ENCODE results near the gene CYP3A7.
"Not testable (repeated sequence)": the region's sequence is repeated elsewhere in the genome, so short reads cannot be mapped to it uniquely, and the experiment has no call there.

CYP3A7 gene

DNA sequence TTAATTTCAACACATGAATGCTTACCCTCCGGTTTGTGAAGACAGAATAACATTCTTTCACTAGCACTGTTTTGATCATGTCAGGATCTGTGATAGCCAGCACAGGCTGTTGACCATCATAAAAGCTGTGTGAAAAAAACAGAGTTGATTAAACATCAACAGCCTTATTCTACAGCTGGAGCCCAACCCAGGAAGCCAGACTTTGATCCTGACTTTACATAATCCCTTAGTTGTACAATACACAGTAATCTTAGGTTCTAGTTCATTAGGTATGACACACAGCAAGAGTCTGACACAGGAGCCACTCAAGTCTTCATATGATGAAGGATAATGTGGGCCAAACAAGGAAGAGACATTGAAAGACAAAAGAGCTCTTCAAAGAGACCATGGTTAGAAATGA is 37.6 kb upstream of the CYP3A7 start:
- no peak overlapping the region for H3K27ac ChIP-seq (ENCODE audit: low read length)
- H3K4me3 ChIP-seq (ENCODE audit: low read length) = no peak overlapping the region
- H3K79me2 ChIP-seq (ENCODE audit: low read length) = no peaks in the 10 kb centered on the region
- no peaks in the 10 kb centered on the region for H3K9me2 ChIP-seq (replicated peaks; ENCODE audit: insufficient read depth, low read length)
- H3K9me3 ChIP-seq (replicated peaks; ENCODE audit: insufficient read depth, low read length) = no peaks in the 10 kb centered on the region
- peaks cover 11% of the 10 kb centered on the region for H3K4me1 ChIP-seq (ENCODE audit: low read length)
- TF ChIP-seq EZH2 (optimal IDR thresholded peaks at IDR 0.05; ENCODE audit: low read depth, low read length) (no peak), EZH2phosphoT487 (IDR thresholded peaks at IDR 0.05; ENCODE audit: low read length) (no peak)
- TF ChIP-seq, protein P1, sequence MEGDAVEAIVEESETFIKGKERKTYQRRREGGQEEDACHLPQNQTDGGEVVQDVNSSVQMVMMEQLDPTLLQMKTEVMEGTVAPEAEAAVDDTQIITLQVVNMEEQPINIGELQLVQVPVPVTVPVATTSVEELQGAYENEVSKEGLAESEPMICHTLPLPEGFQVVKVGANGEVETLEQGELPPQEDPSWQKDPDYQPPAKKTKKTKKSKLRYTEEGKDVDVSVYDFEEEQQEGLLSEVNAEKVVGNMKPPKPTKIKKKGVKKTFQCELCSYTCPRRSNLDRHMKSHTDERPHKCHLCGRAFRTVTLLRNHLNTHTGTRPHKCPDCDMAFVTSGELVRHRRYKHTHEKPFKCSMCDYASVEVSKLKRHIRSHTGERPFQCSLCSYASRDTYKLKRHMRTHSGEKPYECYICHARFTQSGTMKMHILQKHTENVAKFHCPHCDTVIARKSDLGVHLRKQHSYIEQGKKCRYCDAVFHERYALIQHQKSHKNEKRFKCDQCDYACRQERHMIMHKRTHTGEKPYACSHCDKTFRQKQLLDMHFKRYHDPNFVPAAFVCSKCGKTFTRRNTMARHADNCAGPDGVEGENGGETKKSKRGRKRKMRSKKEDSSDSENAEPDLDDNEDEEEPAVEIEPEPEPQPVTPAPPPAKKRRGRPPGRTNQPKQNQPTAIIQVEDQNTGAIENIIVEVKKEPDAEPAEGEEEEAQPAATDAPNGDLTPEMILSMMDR (IDR thresholded peaks at IDR 0.05; ENCODE audit: low read length) = no peak
- H3K9ac ChIP-seq (ENCODE audit: low read length) = no peak overlapping the region
- H3K27me3 ChIP-seq (replicated peaks; ENCODE audit: insufficient read depth, low read length) = peaks cover 17% of the 10 kb centered on the region
- no peak overlapping the region for H2AFZ ChIP-seq (ENCODE audit: low read length)
- H3K36me3 ChIP-seq (replicated peaks; ENCODE audit: insufficient read depth, low read length) = no peaks in the 10 kb centered on the region; the same call in 1 of the 2 replicates
- no peak for DNase-seq
- H4K20me1 ChIP-seq (ENCODE audit: insufficient read depth, low read length) = no peaks in the 10 kb centered on the region
- H3F3A ChIP-seq (ENCODE audit: insufficient read depth, low read length) = peaks cover under 1% of the 10 kb centered on the region; the same call in 1 of the 2 replicates
- H3K4me2 ChIP-seq (ENCODE audit: low read depth, low read length) = no peak overlapping the region

DNA sequence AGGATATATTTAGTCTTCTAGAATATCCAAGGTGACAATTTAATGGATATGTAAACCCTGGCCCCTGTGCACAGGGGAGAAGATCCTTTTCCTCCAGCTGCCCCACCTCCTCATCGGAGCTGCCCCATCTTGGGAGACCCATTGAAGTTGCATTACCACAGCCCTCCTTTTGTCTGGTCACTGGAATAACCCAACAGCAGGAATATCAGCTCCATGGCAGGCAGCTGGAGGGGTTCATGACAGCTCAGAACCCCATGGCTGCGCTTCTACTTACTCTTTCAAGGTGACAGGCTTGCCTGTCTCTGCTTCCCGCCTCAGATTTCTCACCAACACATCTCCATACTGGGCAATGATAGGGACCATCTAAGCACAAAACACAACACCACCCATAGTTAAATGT is 34.5 kb upstream of the CYP3A7 start:
- not testable (repeated sequence) for H4K20me1 ChIP-seq (ENCODE audit: insufficient read depth, low read length); H3K4me2 ChIP-seq (ENCODE audit: low read depth, low read length); DNase-seq; H3K36me3 ChIP-seq (replicated peaks; ENCODE audit: insufficient read depth, low read length); H3K79me2 ChIP-seq (ENCODE audit: low read length); H3F3A ChIP-seq (ENCODE audit: insufficient read depth, low read length); H3K9me2 ChIP-seq (replicated peaks; ENCODE audit: insufficient read depth, low read length); H3K9ac ChIP-seq (ENCODE audit: low read length); H3K27ac ChIP-seq (ENCODE audit: low read length); H3K9me3 ChIP-seq (replicated peaks; ENCODE audit: insufficient read depth, low read length); H3K4me3 ChIP-seq (ENCODE audit: low read length); H2AFZ ChIP-seq (ENCODE audit: low read length)
- peaks cover 15% of the 10 kb centered on the region for H3K4me1 ChIP-seq (ENCODE audit: low read length)
- peaks cover 37% of the 10 kb centered on the region for H3K27me3 ChIP-seq (replicated peaks; ENCODE audit: insufficient read depth, low read length)

DNA sequence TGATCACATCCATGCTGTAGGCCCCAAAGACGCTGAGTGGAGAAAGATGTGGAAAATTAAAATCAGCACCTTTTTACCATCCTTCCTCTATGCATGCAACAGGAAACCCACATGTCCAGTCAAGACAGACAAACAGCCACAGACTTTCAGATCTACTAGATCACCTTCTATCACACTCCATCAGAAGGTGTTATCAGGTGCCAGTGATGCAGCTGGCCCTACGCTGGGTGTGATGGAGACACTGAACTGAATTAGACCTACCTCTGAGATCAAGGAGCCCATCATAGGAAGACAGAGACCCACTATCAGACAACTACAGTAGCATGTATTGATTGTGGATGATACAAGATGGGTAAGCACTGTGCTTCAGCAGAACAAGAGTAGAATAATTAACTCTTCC is 33.5 kb upstream of the CYP3A7 start:
- no peaks in the 10 kb centered on the region for H3K79me2 ChIP-seq (ENCODE audit: low read length)
- H2AFZ ChIP-seq (ENCODE audit: low read length) = no peak overlapping the region
- H3K9me2 ChIP-seq (replicated peaks; ENCODE audit: insufficient read depth, low read length) = no peaks in the 10 kb centered on the region
- H3K27me3 ChIP-seq (replicated peaks; ENCODE audit: insufficient read depth, low read length) = peaks cover 43% of the 10 kb centered on the region
- H3K36me3 ChIP-seq (replicated peaks; ENCODE audit: insufficient read depth, low read length) = no peaks in the 10 kb centered on the region; the same call in 1 of the 2 replicates
- H3K4me1 ChIP-seq (ENCODE audit: low read length) = peaks cover 15% of the 10 kb centered on the region
- no peak overlapping the region for H3K4me2 ChIP-seq (ENCODE audit: low read depth, low read length)
- H3K27ac ChIP-seq (ENCODE audit: low read length) = no peak overlapping the region
- H3K4me3 ChIP-seq (ENCODE audit: low read length) = no peak overlapping the region
- H3F3A ChIP-seq (ENCODE audit: insufficient read depth, low read length) = peaks cover 3% of the 10 kb centered on the region; the same call in 1 of the 2 replicates
- no peak overlapping the region for H3K9ac ChIP-seq (ENCODE audit: low read length)
- H4K20me1 ChIP-seq (ENCODE audit: insufficient read depth, low read length) = no peaks in the 10 kb centered on the region
- no peaks in the 10 kb centered on the region for H3K9me3 ChIP-seq (replicated peaks; ENCODE audit: insufficient read depth, low read length)
- no peak for DNase-seq
- TF ChIP-seq EZH2phosphoT487 (IDR thresholded peaks at IDR 0.05; ENCODE audit: low read length) (no peak), EZH2 (optimal IDR thresholded peaks at IDR 0.05; ENCODE audit: low read depth, low read length) (no peak)
- TF ChIP-seq, protein P1 (IDR thresholded peaks at IDR 0.05; ENCODE audit: low read length) = no peak

DNA sequence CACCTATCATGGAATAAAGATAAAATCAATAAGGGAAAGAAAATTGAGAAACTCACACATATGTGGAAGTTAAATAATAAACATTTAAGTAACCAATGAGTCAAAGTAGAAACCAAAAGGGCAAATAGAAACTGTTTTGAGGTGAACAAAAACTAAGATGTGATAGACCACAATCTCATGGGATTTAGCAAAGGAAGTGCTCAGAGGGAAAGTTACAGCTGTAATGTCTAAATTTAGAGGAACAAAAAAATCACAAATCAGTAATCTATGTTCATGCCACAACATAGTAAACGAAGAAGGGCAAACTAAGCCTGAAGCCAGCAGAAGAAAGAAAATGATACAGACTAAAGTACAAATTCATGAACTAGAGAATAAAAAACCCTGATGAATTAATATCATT is 32.7 kb upstream of the CYP3A7 start:
- no peaks in the 10 kb centered on the region; the same call in 1 of the 2 replicates for H3K36me3 ChIP-seq (replicated peaks; ENCODE audit: insufficient read depth, low read length)
- no peaks in the 10 kb centered on the region for H3K79me2 ChIP-seq (ENCODE audit: low read length)
- peak; percentile 56 for DNase-seq
- H3F3A ChIP-seq (ENCODE audit: insufficient read depth, low read length) = peaks cover 3% of the 10 kb centered on the region; the same call in 1 of the 2 replicates
- H3K9me3 ChIP-seq (replicated peaks; ENCODE audit: insufficient read depth, low read length) = no peaks in the 10 kb centered on the region
- no peaks in the 10 kb centered on the region for H4K20me1 ChIP-seq (ENCODE audit: insufficient read depth, low read length)
- no peak overlapping the region for H2AFZ ChIP-seq (ENCODE audit: low read length)
- no peak overlapping the region for H3K9ac ChIP-seq (ENCODE audit: low read length)
- peaks cover 43% of the 10 kb centered on the region for H3K27me3 ChIP-seq (replicated peaks; ENCODE audit: insufficient read depth, low read length)
- H3K9me2 ChIP-seq (replicated peaks; ENCODE audit: insufficient read depth, low read length) = no peaks in the 10 kb centered on the region
- H3K4me2 ChIP-seq (ENCODE audit: low read depth, low read length) = peak overlapping the region; percentile 13; the same call in 1 of the 2 replicates
- peaks cover 15% of the 10 kb centered on the region for H3K4me1 ChIP-seq (ENCODE audit: low read length)
- no peak overlapping the region for H3K4me3 ChIP-seq (ENCODE audit: low read length)
- H3K27ac ChIP-seq (ENCODE audit: low read length) = no peak overlapping the region
- TF ChIP-seq EZH2phosphoT487 (IDR thresholded peaks at IDR 0.05; ENCODE audit: low read length) (no peak), EZH2 (optimal IDR thresholded peaks at IDR 0.05; ENCODE audit: low read depth, low read length) (no peak)
- TF ChIP-seq, protein P1 (IDR thresholded peaks at IDR 0.05; ENCODE audit: low read length) = no peak
